GM12878 (cell line): ENCODE results near the gene PTPRN2. TPM values are rescaled to one million over a fixed set of nuclear protein-coding genes. Genes with fewer than 3 reads are reported as not detected.

ENCODE experiments used
- ATAC-seq: fragments of 200-7000 bp; cut with Tn5 transposase; 3 replicates; pipeline ENCODE4 v1.9.1; 2020; ENCODE audit warnings: mild to moderate bottlenecking, moderate library complexity
- BruUV-seq: library from RNA; stranded (reverse); fragments of 400-500 nt; replicated peaks from 2 replicates; lab custom pipeline; 2021; lab: Mats Ljungman, UMichigan
- CTCF ChIA-PET: fragments of 300-600 bp; sonication (Branson Sonifier 250); formaldehyde crosslinking; extraction: SDS; loops from one replicate; lab custom pipeline; 2021; ENCODE audit warnings: inconsistent platforms; lab: Yijun Ruan, JAX
- POLR2A ChIA-PET: fragments of 350-600 bp; formaldehyde crosslinking; extraction: SDS; loops from one replicate; lab custom pipeline; 2021; ENCODE audit warnings: inconsistent platforms; lab: Charles Lee
- RAD21 ChIA-PET: fragments of 300-600 bp; sonication (Branson Sonifier 250); formaldehyde crosslinking; loops from one replicate; lab custom pipeline; 2023; ENCODE audit warnings: antibody characterized with exemption; ENCODE audit not compliant: unreplicated experiment; lab: Charles Lee
- SMC1A ChIA-PET: fragments of 300-600 bp; sonication (Branson Sonifier 250); formaldehyde crosslinking; loops from one replicate; lab custom pipeline; 2023; ENCODE audit not compliant: unreplicated experiment, uncharacterized antibody; lab: Charles Lee
- DNase-seq: peaks from one replicate; pipeline ENCODE4 v3.0.0-alpha.2; 2011; ENCODE audit warnings: low read depth, low spot score
- FAIRE-seq: peaks from 3 replicates; lab custom pipeline; 2011; peaks lifted over from hg19 to GRCh38; lab: Jason Lieb, UNC
- H2AFZ ChIP-seq: 2 replicates; pipeline ENCODE4 v1.6.0; 2011; ENCODE audit warnings: low read depth, low read length, control low read depth; ENCODE audit not compliant: control insufficient read depth
- H3K27ac ChIP-seq: 2 replicates; pipeline ENCODE4 v1.5.1; 2011; ENCODE audit warnings: control low read depth; ENCODE audit not compliant: control insufficient read depth, insufficient read depth
- H3K27me3 ChIP-seq, 2 experiments: replicated peaks in 1 of 2; 2 replicates each; pipeline versions ENCODE4 v1.6.0 to v1.6.1; 2011; ENCODE audit warnings: low read length in 1 of 2; ENCODE audit not compliant: control insufficient read depth in 2 of 2, insufficient read depth in 2 of 2
- H3K36me3 ChIP-seq, 2 experiments: 2 replicates each; pipeline ENCODE4 v1.5.1; 2011; ENCODE audit warnings: low read length in 1 of 2; ENCODE audit not compliant: control insufficient read depth in 2 of 2, insufficient read depth in 2 of 2
- H3K4me1 ChIP-seq: 2 replicates; pipeline ENCODE4 v1.6.1; 2011; ENCODE audit warnings: mild to moderate bottlenecking, low read length, moderate library complexity, mixed read lengths; ENCODE audit not compliant: control insufficient read depth, insufficient read depth
- H3K4me2 ChIP-seq: 2 replicates; pipeline ENCODE4 v1.6.0; 2011; ENCODE audit warnings: control low read depth; ENCODE audit not compliant: control insufficient read depth, insufficient read depth
- H3K4me3 ChIP-seq: fragments of 200-600 bp; sonication (generic); 2 replicates; pipeline ENCODE4 v1.5.1; 2016
- H3K79me2 ChIP-seq: 2 replicates; pipeline ENCODE4 v1.6.0; 2011; ENCODE audit warnings: low read length; ENCODE audit not compliant: control insufficient read depth, insufficient read depth
- H3K9ac ChIP-seq: 2 replicates; pipeline ENCODE4 v1.8.0; 2011; ENCODE audit warnings: low read length, control low read depth, mixed read lengths; ENCODE audit not compliant: control insufficient read depth, insufficient read depth
- H3K9me3 ChIP-seq: replicated peaks from 3 replicates; pipeline ENCODE4 v1.5.1; 2011; ENCODE audit warnings: mild to moderate bottlenecking, low read length; ENCODE audit not compliant: control insufficient read depth, insufficient read depth
- H4K20me1 ChIP-seq: 2 replicates; pipeline ENCODE4 v1.6.0; 2011; ENCODE audit not compliant: control insufficient read depth, insufficient read depth
- CHD2 ChIP-seq: IDR thresholded peaks from 2 replicates; pipeline ENCODE4 v1.6.1; 2011; ENCODE audit warnings: low read depth, low read length, improper control_type of control experiment, borderline replicate concordance
- GATAD2B ChIP-seq: fragments of 450-650 bp; conservative IDR thresholded peaks from 2 replicates; pipeline ENCODE4 v1.6.1; 2017; ENCODE audit warnings: low read depth, mild to moderate bottlenecking, moderate library complexity
- KAT2A ChIP-seq: conservative IDR thresholded peaks from 2 replicates; pipeline ENCODE4 v1.6.1; 2011; ENCODE audit warnings: low read depth, low read length; ENCODE audit not compliant: control insufficient read depth
- PML ChIP-seq: IDR thresholded peaks from 2 replicates; pipeline ENCODE4 v1.6.1; 2012; ENCODE audit warnings: low read length, inconsistent platforms
- RAD21 ChIP-seq: IDR thresholded peaks from 2 replicates; pipeline ENCODE4 v1.6.1; 2011; ENCODE audit warnings: mild to moderate bottlenecking, low read depth, low read length, moderate library complexity; ENCODE audit not compliant: insufficient read depth
- SMAD5 ChIP-seq: IDR thresholded peaks from 2 replicates; pipeline ENCODE4 v1.6.1; 2016; ENCODE audit warnings: antibody characterized with exemption, low read depth
- STAT1 ChIP-seq: fragments of 450-650 bp; conservative IDR thresholded peaks from 2 replicates; pipeline ENCODE4 v1.6.1; 2014; ENCODE audit warnings: antibody characterized with exemption, mild to moderate bottlenecking
- TCF3 ChIP-seq: IDR thresholded peaks from 2 replicates; pipeline ENCODE4 v1.6.1; 2012; ENCODE audit warnings: low read depth, mild to moderate bottlenecking, low read length, borderline replicate concordance; ENCODE audit not compliant: insufficient read depth
- ZNF274 ChIP-seq: IDR thresholded peaks from one replicate; pipeline ENCODE4 v1.8.0; 2011; ENCODE audit not compliant: insufficient read length, insufficient read depth
- WGBS: methylation state at CpG from one replicate; pipeline ENCODE4 v1.1.6; 2016; ENCODE audit warnings: low lambda C conversion rate; ENCODE audit not compliant: insufficient replicate concordance, insufficient coverage; ENCODE audit errors: missing lambda C conversion rate; 5-methylcytosine and 5-hydroxymethylcytosine counted together
- in situ Hi-C: fragments of 300-500 bp; cut with MboI; formaldehyde crosslinking; loops from 9 replicates; pipeline ENCODE4 v1.14.3; 2018; ENCODE audit warnings: mixed read lengths
- intact Hi-C: fragments of 100-400 bp; cut with micrococcal nuclease; formaldehyde crosslinking; loops from one replicate; pipeline ENCODE4 v1.14.2; 2022; ENCODE audit not compliant: unreplicated experiment
- polyA plus RNA-seq, 11 experiments: library from polyadenylated mRNA; depleted of rRNA in 4 of 11; unstranded in 6 of 11; stranded (reverse) in 5 of 11; fragments of >200 nt; fragmentation: Nextera tagmentation in 4 of 11; fragmentation: Illumina TruSeq in 1 of 11; extraction: Ambion mirVana in 4 of 11; extraction: Trizol in 1 of 11; gene quantifications; 1 replicate in 1 of 11; 2 replicates in 10 of 11; pipeline versions ENCODE4 v1.2.1 to v1.2.3, GENCODE V29; 2011 to 2016; ENCODE audit warnings: inconsistent platforms in 2 of 11, missing spikeins in 2 of 11, low read depth in 1 of 11
- total RNA-seq, 4 experiments: library from RNA; depleted of rRNA in 3 of 4; stranded (reverse); fragments of >200 nt in 3 of 4; fragmentation: Illumina TruSeq in 1 of 4; extraction: Trizol in 1 of 4; gene quantifications; 2 replicates each; pipeline versions ENCODE4 v1.2.1 to v1.2.3, GENCODE V29; 2013 to 2021
- TF ChIP-seq, protein P1 (sequence below): fragments of 450-650 bp; IDR thresholded peaks from 2 replicates; pipeline ENCODE4 v1.6.1; 2017; ENCODE audit warnings: low read depth, mild to moderate bottlenecking, moderate library complexity

The PTPRN2 gene
- total and polyA plus RNA-seq, 10 of the 15 experiments (the other 5 are each of a cell fraction or from before 2014, with no cell fraction given), result 5.4 TPM; not detected in 9

DNA sequence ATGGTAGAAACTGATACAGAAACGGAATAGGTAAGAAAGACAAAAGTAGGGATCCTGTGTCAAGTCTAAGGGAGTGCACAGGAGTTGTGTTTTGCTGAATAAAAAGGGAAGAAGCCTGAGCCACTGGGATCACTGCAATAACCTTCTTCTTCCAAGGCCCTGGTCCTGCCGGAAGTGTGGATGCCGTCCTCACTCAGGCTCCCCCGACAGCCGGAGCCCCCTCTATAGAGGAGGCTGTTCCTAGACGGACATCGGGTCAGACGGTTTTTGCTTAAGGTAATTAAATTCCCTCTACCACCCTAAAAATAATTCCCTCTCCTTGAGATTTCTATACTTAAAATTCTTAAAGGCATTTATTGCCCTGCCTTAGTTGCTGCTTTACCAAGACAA is 566.9 kb downstream of the PTPRN2 start:
- WGBS, result 35% methylated on average over 8 of the region's 8 CpGs
- Histone ChIP-seq H3K4me1 (no peaks in the 10 kb centered on the region), H3K27ac (no peak overlapping the region), H3K9ac (no peak overlapping the region), H3K36me3 (no peaks in the 10 kb centered on the region), H4K20me1 (no peaks in the 10 kb centered on the region), H3K4me2 (no peak overlapping the region), H2AFZ (no peak overlapping the region), H3K79me2 (no peaks in the 10 kb centered on the region), H3K27me3 (no peaks in the 10 kb centered on the region), H3K9me3 (no peaks in the 10 kb centered on the region; the same call in 2 of the 3 replicates), H3K4me3 (no peak overlapping the region)
- in situ Hi-C loops (no loop called here), intact Hi-C loops (no loop called here)
- CTCF ChIA-PET, result no interaction called here
- no peak for DNase-seq
- SMC1A ChIA-PET, result no interaction called here
- no peak for FAIRE-seq
- no TSS peak for BruUV-seq
- TF ChIP-seq RAD21 (no peak), CHD2 (no peak), TCF3 (no peak), ZNF274 (no peak), GATAD2B (no peak), PML (no peak), KAT2A (no peak), SMAD5 (no peak), STAT1 (no peak)
- TF ChIP-seq, protein P1, sequence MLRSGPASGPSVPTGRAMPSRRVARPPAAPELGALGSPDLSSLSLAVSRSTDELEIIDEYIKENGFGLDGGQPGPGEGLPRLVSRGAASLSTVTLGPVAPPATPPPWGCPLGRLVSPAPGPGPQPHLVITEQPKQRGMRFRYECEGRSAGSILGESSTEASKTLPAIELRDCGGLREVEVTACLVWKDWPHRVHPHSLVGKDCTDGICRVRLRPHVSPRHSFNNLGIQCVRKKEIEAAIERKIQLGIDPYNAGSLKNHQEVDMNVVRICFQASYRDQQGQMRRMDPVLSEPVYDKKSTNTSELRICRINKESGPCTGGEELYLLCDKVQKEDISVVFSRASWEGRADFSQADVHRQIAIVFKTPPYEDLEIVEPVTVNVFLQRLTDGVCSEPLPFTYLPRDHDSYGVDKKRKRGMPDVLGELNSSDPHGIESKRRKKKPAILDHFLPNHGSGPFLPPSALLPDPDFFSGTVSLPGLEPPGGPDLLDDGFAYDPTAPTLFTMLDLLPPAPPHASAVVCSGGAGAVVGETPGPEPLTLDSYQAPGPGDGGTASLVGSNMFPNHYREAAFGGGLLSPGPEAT, result no peak
- no peak for ATAC-seq
- RAD21 ChIA-PET, result no interaction called here
- POLR2A ChIA-PET, result no interaction called here
